ENCODE measurements around the gene SHANK3. TPM values are rescaled to one million over a fixed set of nuclear protein-coding genes. Genes with fewer than 3 reads are reported as not detected.

SHANK3 gene
- total and polyA plus RNA-seq, 2 of the 4 experiments (the other 2 are of a cell fraction): 0.18 to 1.5 TPM

GRCh38 chr22:50670513-50670912, 2.1 kb upstream of the SHANK3 start:
- H4K5ac ChIP-seq (ENCODE audit: low read depth, low read length): no peak overlapping the region
- DNase-seq (no peak), ATAC-seq (ENCODE audit: low read depth) (no peak)
- H3K4me2 ChIP-seq (ENCODE audit: low read depth, low read length): no peak overlapping the region
- H3K9me1 ChIP-seq (ENCODE audit: insufficient read depth, low read length): peaks cover 2% of the 10 kb centered on the region
- dilution Hi-C loops (cut with HindIII; ENCODE audit: low sequenced_read_pairs, unreplicated experiment): no loop called here
- H4K91ac ChIP-seq (ENCODE audit: insufficient read depth, low read depth, low read length): no peak overlapping the region
- H3K14ac ChIP-seq (replicated peaks; ENCODE audit: low read depth, low read length): no peak overlapping the region
- in situ Hi-C loops (cut with MboI; ENCODE audit: low sequenced_read_pairs): no loop called here
- H3K9me3 ChIP-seq (ENCODE audit: control insufficient read depth, insufficient read depth, low read length): no peaks in the 10 kb centered on the region; the same call in 1 of the 2 replicates
- ChIA-PET POLR2A (ENCODE audit: unreplicated experiment) (no interaction called here), CTCF (no interaction called here)
- no peak overlapping the region for H3K4ac ChIP-seq (ENCODE audit: low read depth, low read length)
- H3K9ac ChIP-seq (ENCODE audit: low read depth, low read length): no peak overlapping the region
- H3K56ac ChIP-seq (ENCODE audit: extremely low read depth, insufficient read depth, low read length): no peak overlapping the region
- no peak overlapping the region for H2BK120ac ChIP-seq (ENCODE audit: low read depth, low read length)
- H4K20me1 ChIP-seq (ENCODE audit: insufficient read depth, low read length): no peaks in the 10 kb centered on the region; the same call in 1 of the 2 replicates
- 71% methylated on average over 3 of the region's 4 CpGs; no CpG with 5 or more reads in 1 of the 2 experiments for WGBS, 2 experiments (ENCODE audit: extremely low coverage in 2 of 2, insufficient read length in 1 of 2)
- no peaks in the 10 kb centered on the region; the same call in 1 of the 2 replicates for H3K4me1 ChIP-seq (ENCODE audit: control insufficient read depth, insufficient read depth, low read length)
- no peaks in the 10 kb centered on the region for H3K36me3 ChIP-seq (ENCODE audit: control insufficient read depth, insufficient read depth, low read length)
- no peaks in the 10 kb centered on the region for H3K79me1 ChIP-seq (ENCODE audit: low read depth in 1 of 2, low read length in 2 of 2)
- H3K27me3 ChIP-seq (ENCODE audit: control insufficient read depth, insufficient read depth, low read length): peaks cover 40% of the 10 kb centered on the region
- no peak for TF ChIP-seq CEBPB (IDR thresholded peaks at IDR 0.05; ENCODE audit: low read depth, low read length)
- TF ChIP-seq RAD21 (IDR thresholded peaks at IDR 0.05; ENCODE audit: low read length): no peak
- no peak for TF ChIP-seq CHD1 (IDR thresholded peaks at IDR 0.05; ENCODE audit: low read depth, low read length)
- TF ChIP-seq SMC3 (IDR thresholded peaks at IDR 0.05; ENCODE audit: low read depth, low read length): no peak
- no peak for TF ChIP-seq NFE2L2 (IDR thresholded peaks at IDR 0.05; ENCODE audit: low read depth, low read length)
- TF ChIP-seq RCOR1 (IDR thresholded peaks at IDR 0.05; ENCODE audit: insufficient replicate concordance, low read length): no peak
- TF ChIP-seq MAFK (IDR thresholded peaks at IDR 0.05; ENCODE audit: low read depth, low read length): no peak
- no peak for TF ChIP-seq CTCF (conservative IDR thresholded peaks at IDR 0.05; ENCODE audit: low read depth, low read length)
- no peak for TF ChIP-seq MAZ (IDR thresholded peaks at IDR 0.05; ENCODE audit: borderline replicate concordance, low read depth, low read length)
- no peak for TF ChIP-seq RFX5 (IDR thresholded peaks at IDR 0.05; ENCODE audit: low read depth, low read length)
- no peak for TF ChIP-seq BHLHE40 (IDR thresholded peaks at IDR 0.05; ENCODE audit: low read depth, low read length)
- no peak for TF ChIP-seq FOS (IDR thresholded peaks at IDR 0.05; ENCODE audit: low read depth, low read length)
- no peak overlapping the region for H3K23ac ChIP-seq (ENCODE audit: low read depth, low read length)
- H2AK9ac ChIP-seq (replicated peaks; ENCODE audit: low read depth, low read length, poor library complexity): no peak overlapping the region
- no peak overlapping the region for H3K27ac ChIP-seq (ENCODE audit: insufficient read depth, low read length)
- H2AFZ ChIP-seq (replicated peaks; ENCODE audit: low read length, poor library complexity): no peak overlapping the region
- H2AK5ac ChIP-seq (ENCODE audit: low read depth, low read length): no peak overlapping the region
- H3K4me3 ChIP-seq (ENCODE audit: insufficient read depth, low read depth, low read length): no peak overlapping the region
- H2BK5ac ChIP-seq (ENCODE audit: low read depth, low read length, poor library complexity, severe bottlenecking): no peak overlapping the region
- no TSS peak for BruUV-seq (replicated peaks)
- H4K8ac ChIP-seq (ENCODE audit: low read depth in 2 of 2, low read length in 2 of 2): no peak overlapping the region
- intact Hi-C loops (cut with micrococcal nuclease): no loop called here
- no peak overlapping the region for H3K18ac ChIP-seq (ENCODE audit: low read depth, low read length)
- H2BK20ac ChIP-seq (ENCODE audit: low read depth, low read length): no peak overlapping the region
- no peak overlapping the region for H2BK15ac ChIP-seq (ENCODE audit: low read depth, low read length)

Data from IMR-90 (cell line).